HL-60 (cell line): Measurements from ENCODE around the gene ELOVL4.

Experiments
- POLR2AphosphoS5 ChIP-seq: IDR thresholded peaks from 2 replicates; pipeline ENCODE4 v1.6.1; 2012; ENCODE audit warnings: low read depth
- REST ChIP-seq: IDR thresholded peaks from 2 replicates; pipeline ENCODE4 v1.6.1; 2012; ENCODE audit warnings: low read depth; ENCODE audit not compliant: insufficient replicate concordance
- TF ChIP-seq, protein P1 (sequence below): IDR thresholded peaks from one replicate; pipeline ENCODE4 v1.5.1; 2011; ENCODE audit warnings: low read length, control low read depth, inconsistent platforms; ENCODE audit not compliant: insufficient read depth

DNA sequence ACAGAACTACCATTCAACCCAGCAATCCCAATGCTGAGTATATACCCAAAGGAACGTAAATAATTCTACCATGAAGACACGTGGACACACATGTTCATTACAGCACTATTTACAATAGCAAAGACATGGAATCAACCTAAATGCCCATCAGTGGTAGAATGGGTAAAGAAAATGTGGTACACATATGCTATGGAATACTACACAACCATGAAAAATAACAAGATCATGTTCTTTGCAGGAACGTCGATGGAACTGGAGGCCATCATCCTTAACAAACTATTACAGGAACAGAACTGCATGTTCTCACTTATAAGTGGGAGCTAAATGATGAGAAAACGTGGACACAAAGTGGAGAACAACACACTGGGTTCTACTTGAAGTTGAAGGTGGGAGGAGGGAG lies 22.4 kb upstream of the ELOVL4 start:
- TF ChIP-seq, protein P1, sequence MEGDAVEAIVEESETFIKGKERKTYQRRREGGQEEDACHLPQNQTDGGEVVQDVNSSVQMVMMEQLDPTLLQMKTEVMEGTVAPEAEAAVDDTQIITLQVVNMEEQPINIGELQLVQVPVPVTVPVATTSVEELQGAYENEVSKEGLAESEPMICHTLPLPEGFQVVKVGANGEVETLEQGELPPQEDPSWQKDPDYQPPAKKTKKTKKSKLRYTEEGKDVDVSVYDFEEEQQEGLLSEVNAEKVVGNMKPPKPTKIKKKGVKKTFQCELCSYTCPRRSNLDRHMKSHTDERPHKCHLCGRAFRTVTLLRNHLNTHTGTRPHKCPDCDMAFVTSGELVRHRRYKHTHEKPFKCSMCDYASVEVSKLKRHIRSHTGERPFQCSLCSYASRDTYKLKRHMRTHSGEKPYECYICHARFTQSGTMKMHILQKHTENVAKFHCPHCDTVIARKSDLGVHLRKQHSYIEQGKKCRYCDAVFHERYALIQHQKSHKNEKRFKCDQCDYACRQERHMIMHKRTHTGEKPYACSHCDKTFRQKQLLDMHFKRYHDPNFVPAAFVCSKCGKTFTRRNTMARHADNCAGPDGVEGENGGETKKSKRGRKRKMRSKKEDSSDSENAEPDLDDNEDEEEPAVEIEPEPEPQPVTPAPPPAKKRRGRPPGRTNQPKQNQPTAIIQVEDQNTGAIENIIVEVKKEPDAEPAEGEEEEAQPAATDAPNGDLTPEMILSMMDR = no peak
- TF ChIP-seq POLR2AphosphoS5 (no peak), REST (no peak)
